HG02938 (cell line): ENCODE measurements around the gene ADGRL4.

ENCODE experiments used
- ATAC-seq: cut with Tn5 transposase; IDR thresholded peaks from one replicate; pipeline ENCODE4 v1.9.1; 2021; ENCODE audit warnings: mild to moderate bottlenecking, moderate library complexity; ENCODE audit not compliant: unreplicated experiment

The ADGRL4 gene

DNA sequence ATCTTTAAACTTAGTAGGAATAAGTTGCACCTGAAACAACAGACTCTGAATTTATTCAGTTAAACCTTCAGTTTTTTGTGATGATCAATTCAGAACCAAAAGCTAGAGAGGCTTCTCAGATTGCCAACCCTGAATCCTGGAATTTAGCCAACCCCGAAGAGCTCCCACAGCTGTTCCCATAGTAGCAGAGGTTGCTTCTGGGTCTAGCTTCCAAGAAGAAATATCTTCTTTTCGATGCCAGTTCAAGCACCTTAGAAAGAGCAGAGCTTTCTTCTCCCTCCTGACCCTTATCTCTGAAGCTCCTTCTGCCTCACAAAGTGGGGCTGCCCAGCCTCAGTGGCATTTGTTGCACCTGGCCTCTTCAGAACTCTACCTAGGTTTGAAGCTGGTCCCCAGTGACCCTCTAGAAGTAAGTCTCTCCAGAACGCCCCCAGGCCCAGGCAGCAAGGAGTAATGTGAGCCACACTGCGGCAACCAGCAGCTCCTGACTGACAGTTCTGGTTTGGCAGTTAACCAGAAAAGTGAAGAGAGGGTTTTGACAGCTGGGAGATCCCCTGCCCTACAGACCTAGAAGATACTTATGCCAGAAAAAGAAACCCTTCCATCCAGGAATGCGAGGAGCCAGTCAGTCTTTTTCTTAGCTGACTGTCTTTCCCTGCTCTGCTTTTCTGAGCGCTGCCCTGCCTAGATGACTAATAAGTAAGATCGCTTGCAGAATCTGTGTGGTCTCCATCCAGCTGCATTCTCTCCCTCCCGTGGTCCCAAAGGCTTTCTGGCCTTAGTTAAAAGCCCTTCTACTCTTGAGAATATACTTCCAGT lies 165.9 kb downstream of the ADGRL4 start:
- no peak for ATAC-seq
